Dedifferentiated amniotic fluid mesenchymal stem cell (primary cell): ENCODE data around the gene CCL5.

ENCODE experiments used
- DNase-seq: peaks from one replicate; pipeline ENCODE4 v3.0.0-alpha.2; 2016; ENCODE audit errors: extremely low spot score

The CCL5 gene

DNA sequence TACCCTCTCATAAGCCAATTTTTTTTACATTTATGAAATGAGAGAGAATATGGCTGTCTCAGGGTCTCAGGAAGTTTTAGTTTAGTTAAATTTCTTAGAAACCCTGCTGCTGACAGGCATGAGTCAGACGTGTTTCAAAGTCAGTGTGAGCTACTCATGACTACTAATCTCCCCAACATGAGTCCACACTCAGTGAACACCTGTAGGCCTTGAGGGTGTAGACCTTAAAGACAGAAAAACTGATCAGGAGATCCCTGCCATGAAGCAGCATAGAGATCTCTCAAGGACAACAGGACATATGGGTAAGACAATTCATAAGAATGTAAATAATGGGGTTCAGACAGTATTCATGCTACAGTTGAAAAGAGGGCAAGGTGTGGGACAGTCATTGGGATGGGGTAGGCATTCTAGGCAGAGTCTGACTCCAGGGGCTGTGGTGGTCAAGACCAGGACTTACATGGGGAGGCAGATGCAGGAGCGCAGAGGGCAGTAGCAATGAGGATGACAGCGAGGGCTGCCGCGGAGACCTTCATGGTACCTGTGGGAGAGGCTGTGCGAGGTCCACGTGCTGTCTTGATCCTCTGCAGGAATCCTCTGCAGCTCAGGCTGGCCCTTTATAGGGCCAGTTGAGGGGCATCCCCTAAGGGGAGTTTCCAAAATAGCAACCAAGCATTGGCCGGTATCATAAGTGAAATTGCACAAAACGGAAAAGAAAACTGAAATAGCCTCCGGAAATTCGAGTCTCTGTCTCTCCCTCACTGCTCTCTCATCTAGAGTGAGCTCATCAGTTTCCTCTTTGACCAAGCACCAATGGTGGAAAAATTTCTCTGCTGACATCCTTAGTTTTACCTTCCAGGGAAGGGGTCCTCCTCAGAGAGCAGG, at the start of gene CCL5:
CCL5 (minus strand) TSS at position 588 of the 882 bp plus-strand sequence.
- DNase-seq = no peak

DNA sequence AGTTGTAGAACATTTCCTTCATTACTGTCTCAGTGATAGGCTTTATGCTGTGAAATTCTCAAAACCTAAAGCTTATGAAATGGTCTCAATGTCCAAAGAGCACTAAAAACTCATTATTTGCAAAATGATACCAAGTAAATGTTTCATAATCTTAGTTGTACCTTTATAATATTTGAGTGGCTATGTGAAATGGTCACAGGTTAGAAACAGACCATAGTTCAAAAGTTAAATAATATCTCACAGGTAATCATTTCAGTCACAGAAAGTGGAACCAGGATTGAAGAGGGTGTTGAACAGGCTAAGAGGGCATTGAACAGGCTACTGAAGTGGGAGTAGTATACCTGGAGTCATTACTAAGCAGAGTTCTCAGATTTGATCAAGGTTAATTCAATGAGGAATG, 47.6 kb upstream of the CCL5 start:
- DNase-seq = no peak

DNA sequence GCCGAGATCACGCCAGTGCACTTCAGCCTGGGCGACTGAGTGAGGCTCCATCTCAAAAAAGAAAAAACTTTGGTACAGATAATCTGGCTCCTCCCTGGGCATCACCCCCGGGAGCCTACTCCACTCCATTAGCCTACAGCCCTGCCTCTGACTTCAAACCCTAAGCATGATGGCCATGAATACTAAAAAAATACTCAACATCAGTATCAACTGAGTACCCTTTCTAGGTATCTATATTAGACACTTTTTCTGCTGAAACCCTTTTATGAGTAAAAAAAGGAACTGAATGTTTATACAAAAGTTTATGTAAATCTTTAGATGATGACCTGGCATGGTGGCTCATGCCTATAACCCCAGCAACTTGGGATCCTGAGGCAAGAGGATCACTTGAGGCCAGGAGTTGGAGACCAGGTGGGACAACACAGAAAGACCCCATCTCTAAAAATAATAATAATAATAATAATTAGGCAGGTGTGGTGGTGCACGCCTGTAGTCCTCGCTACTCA, 43.5 kb upstream of the CCL5 start:
- DNase-seq = no peak

DNA sequence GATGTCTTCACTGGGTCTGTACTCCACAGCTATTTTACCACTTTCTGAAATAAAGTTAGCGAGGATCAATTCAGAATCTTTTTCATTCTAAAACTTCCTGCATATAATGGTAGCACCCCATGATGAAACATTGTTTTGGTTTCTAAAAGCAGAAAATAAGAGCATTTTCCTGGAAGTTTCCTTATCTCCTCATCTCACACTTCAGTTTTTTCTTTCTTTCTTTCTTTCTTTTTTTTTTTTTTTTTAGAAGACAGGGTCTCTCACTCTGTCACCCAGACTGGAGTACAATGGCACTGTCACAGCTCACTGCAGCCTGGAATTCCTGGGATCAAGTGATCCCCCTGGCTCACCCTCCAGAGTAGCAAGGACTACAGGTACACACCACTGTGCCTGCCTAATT, 40.1 kb upstream of the CCL5 start:
- no peak for DNase-seq

DNA sequence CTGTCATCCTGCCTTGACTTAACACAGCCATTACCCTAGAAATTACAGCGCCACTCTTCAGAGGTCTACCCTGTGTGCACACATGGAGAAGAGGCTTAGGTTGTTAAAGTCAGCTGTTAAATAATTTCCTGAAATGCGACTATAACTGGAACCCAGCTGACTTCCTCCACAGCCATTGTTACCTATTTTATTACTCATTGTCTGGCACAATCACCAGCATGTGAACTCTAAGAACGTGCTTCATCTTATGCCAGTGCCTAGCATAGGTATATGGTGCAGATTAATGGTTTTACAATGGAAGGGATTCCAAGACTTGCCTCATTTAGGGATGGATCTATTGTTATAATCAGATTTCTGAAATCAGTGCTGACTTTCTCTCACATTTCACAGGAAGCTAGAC, 38.5 kb upstream of the CCL5 start:
- no peak for DNase-seq

DNA sequence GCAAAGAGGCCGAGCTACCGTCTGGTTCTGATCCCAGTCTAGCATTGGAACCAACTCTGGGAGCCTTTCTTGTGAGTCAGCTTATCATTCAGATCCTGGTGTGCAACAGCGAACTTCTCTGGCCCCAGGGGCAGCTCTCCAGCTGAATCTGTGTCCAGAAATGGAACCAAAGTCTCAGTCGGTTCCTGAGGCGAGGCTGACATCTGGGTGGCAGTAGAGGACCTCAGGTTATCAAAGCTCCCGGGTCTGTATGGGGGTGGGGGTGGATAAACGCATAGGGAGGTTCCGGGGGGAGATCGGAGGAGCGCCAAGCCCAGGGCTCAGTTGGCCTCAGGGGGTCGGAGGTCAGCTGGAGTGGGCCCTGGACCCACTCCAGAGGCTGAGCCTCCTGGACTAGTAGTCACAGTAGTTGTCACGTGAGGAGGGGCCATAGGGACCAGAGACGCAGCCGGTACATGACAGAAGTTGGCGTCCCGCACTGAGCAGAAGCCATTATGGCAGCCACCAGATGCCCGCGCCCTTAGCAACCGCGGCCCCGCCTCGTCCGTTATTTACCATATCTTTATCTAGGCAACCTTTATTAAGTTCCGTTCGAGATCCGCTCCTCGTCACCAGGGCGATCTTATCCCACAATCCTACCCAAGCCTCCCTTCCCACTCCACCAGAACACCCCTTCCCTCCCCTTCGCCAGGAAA, 37.5 kb upstream of the CCL5 start:
- DNase-seq = no peak

DNA sequence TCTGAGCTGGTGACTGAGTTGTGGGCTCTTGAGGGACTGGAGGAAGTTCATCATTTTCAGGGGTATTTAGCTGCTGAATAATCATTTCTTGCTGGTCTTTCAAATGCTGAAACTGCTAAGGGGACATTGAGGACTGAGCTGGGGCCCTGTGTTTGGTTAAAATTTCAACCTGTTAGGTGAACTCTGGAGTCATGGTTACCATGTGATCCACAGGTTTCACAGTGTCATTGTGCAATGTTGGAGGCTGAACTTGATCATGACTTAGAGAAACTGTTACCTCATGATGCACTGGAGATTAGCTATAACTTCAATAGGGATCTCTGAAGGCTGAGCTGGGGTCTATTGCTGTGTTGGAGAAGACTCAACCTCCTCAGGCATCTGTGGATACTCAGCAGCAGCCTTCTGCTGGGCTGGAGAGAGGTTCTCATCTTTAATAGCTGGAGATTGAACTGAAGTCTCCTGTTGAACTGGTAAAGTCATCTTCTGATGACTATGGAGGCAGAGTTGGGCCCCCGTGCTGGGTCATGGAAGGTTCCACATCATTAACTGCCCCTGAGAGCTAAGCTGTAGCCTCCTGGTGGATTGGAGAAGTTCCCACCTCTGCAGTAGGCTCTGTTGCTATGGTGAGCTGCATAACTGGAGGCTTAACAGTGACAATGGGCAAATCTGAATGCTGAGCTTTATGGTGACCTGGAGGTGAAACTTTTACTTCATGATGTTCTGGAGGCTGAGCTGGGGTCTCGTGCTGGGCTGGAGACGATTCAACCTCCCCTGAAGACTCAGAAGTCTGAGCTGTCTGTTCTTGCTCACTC, 35.2 kb upstream of the CCL5 start:
- no peak for DNase-seq

DNA sequence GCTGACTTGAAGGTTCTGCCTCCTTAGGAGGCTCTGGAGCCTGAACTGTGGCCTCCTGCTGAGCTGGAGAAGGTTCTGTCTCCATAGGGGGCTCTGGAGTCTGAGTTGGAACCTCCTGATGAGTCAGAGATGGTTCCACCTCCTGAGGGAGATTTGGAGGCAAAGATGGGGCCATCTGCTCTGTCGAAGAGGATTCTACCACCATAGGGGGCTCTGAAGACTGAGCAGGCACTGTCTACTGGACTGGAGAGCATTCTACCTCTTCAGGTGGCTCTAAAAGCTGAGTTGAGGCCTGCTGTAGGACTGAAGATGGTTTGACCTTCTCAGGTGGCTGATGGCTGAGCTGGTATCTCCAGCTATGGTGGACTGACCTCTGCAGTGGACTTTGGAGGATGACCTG, 34.2 kb upstream of the CCL5 start:
- no peak for DNase-seq

DNA sequence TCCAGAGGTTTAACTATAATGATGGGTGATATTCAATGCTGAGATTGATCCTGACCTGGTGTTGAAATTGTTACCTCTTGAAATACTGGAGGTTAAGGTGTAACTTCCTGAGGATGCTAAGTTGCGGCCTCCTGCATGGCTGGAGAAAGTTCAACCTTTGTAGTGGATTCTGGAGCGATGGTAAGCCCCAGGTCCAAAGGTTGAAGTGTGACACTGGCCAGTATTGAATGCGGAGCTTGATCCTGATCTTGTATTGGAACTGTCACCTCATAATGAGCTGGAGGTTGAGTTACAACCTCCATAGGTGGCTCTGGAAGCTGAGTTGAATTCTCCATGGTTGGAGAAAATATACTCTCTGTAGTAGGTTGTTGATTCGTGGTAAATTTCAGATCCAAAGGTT, 33.4 kb upstream of the CCL5 start:
- DNase-seq = no peak

DNA sequence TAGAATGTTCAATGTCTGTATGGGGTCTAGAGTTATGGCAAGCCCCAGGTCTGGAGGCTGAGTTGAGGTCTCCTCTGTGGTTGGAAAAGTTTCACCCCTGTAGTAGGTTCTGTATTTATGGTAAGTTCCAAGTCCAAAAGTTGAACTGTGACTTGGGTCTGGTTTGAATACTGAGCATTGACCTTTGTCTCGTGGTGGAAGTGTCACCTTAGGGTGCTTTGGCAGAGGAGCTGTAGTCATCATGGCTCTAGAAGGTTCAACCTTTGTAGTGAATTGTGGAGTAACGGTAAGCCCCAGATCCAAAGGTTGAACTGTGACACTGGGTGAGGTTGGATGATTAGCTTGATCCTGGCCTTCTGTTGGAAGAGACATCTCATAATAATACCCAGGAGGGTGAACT, 32.8 kb upstream of the CCL5 start:
- no peak for DNase-seq

DNA sequence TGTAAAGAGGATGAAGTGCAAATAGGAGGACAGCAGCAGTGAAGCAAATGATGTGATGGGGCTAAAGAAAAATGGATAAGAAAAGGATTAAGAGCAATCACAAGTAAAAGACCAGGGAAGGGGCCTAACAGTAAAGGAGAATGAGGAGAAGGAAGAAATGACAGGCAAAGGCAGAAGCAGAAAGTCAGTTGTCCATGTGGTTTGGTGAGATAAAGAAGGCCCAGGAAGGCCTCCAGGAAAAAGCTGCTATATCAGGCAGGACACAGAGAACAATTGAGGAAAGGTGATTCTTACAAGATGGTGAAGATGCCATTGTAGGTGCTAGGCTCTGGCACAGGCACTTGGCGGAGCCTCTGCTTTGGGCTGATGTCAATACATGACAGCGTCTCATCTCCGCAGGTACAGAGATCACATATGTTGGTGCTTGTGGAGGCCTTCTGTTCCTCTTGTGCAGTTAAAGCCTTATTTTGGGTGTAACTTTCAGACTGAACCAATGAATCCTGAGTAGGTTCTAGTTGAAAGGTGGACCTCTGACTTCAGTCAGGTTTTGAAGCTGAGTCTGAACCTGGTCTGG, 32.3 kb upstream of the CCL5 start:
- DNase-seq = no peak

DNA sequence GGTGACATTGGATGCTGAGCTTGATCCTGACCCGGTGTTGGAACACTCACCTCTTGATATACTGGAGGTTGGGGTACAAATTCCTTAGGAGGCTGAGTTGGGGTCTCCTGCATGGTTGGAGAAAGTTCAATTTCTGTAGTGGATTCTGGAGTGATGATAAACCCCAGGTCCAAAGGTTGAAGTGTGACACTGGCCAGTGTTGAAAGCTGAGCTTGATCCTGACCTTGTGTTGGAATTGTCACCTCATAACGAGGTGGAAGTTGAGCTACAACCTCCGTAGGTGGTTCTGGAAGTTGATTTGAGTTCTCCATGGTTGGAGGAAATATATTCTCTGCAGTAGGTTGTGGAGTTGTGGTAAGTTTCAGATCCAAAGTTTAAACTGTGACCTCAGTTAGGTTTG, 29.2 kb upstream of the CCL5 start:
- DNase-seq = no peak

DNA sequence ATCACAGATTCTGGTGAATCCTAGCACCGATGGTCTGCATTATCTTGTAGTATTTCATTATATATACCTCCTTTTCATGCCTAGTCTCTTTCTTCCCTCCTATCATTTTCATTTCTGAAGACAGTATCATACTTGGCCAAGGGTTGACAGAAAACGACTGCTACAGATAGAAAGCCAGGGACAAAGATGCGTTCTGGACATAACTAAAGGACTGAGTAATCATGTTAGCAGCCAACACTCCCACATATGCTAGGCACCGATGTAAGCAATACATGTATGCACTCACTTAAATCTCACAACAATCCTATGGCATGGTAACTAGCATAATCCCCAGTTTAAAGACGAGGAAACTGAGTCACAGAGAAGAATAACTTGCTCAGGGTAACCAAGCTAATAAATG, 27.5 kb upstream of the CCL5 start:
- no peak for DNase-seq

DNA sequence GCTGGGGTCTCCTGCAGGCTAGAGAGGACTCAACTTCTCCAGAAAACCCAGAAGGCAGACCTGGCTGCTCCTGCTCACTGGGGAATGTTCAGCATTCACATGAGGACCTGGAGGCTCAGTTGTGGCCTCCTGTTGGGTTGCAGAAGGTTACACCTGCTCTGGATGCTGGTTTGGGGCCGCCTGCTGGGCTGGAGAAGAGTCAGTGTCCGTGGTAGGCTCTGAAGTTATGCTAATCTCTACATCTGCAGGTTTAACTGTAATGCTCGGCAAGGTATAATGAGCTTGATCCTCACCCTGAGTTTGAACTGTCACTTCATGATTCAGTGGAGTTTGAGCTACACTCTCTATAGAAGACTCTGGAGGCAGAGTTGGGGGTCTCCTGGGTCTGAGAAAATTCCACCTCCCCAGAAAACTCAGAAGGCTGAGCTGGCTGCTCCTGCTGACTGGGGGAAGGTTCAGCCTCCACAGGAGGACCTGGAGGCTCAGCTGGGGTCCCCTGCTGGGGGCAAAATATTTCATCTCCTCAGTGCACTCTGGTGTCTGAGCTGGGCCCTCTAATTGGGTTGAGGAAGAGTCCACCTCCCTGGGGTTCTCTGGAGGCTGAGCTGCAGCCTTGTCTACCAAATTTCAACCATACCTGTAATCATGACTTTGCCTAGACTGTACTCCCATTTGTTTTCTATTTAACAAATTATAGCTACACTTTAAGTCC, 26.9 kb upstream of the CCL5 start:
- DNase-seq = no peak

DNA sequence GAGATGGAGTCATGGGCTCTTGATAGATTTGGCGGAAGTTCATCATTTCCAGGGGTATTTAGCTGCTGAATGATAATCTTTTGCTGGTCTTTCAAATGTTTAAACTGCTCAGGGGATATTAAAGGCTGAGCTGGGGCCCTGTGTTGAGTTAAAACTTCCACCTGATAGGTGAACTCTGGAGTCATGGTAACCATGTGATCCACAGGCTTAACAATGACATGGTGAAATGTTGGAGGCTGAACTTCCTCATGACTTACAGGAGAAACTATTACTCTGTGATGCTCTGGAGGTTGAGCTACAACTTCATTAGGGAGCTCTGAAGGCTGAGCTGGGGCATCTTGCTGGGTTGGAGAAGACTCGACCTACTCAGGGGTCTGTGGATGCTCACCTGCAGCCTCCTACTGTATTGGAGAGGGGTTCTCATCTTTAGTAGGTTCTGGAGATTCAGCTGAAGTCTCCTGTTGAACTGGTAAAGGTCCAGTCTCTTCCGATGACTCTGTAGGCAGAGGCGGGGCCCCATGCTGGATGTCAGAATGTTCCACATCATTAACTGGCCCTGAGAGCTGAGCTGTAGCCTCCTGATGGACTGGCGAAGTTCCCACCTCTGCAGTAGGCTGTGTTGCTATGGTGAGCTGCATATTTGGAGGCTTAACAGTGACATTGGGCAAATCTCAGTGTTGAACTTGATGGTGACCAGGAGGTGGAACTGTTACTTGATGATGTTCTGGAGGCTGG, 26.2 kb upstream of the CCL5 start:
- DNase-seq = no peak

DNA sequence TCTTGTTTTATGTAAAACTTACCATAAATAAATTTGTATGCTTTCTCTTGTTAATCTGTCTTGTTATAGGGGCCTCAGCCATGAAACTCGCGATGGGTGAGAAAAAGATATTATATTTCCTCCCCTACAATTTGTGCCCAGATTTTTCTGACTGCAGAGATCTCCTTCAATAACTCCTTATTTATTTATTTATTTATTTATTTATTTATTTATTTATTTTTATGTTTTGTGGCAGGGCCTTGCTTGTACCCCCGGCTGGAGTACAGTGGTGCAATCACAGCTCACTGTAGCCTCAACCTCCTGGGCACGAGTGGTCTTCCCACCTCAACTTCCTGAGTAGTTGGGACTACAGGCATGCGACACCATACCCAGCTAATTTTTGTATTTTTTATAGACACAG, 23.3 kb upstream of the CCL5 start:
- DNase-seq = no peak

DNA sequence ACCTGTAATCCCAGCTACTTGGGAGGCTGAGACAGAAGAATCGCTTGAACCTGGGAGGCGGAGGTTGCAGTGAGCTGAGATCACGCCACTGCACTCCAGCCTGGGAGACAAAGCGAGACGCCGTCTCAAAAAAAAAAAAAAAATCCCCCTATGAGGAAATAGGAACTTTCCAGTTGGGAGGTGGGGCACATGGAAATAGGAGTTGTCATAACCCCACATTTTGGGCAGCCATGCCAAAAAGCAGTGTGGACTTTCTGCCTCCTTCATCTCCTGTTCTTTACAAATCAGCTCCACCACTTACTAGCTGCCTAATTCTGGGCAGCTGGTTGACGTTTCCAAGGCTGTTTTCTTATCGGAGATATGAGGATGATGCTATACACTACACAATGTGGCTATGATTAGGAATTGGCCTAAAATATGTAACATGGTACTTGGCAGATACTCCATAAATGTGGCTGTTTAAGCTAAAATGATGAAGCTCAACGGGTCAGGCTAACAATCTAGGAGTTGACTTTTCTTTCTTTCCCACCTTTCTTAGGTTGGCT, 21.5 kb upstream of the CCL5 start:
- no peak for DNase-seq

DNA sequence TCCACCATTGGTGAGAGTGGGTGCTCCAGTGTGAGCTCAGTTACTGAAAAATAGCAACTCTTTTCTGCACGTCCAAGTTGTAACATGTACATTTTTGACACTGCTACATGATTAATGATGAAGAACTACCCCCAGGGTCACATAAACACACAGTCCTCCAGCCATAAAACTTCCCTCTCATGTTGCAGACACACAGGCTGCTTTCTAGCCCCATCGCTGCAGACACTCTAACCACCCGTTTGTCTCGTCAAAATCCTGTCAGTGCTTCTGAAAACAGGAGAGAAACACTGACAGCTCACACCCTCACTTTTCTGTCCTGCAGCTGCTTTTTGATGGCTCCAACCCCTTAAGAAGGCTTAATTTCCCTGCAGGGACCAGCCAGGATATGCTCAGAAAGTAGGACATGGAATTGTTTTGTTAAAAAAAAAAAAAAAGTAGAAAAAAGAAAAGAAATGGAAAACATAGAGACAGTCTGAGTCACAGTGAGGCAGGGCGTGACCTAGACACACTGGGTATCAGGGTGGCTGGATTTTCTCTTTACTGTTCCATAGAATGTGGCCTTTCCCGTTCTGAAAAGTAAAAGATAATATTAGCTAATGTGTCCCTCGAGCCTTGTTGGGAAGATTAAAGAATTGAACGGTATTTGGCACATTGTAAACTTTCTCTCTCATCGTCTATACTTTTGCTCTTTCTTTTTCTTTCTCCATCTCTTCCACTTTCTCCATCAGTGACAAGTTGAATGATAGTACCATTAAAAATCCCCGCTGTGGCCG, 20.7 kb upstream of the CCL5 start:
- no peak for DNase-seq

DNA sequence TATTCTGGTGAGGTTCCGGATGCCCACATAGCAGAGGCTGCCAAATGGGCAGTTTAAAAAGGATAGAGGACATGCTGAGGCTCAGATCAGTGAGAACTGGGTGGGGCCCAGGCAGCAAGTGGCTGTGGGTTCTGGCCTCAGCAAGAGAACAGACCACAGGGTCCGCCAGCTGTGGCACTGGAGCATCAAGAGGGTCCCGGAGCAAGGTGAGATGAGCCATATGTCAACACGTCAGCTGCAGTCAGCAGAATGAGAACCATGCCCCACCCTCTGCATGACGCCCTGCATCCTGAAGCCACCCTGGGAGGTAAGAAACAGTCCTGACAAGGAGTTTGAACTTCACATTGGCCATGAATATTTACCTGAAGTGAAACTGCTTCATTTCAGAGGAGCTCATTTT, 20.1 kb upstream of the CCL5 start:
- no peak for DNase-seq
